Measurements from ENCODE around the gene PIK3C2G.

The PIK3C2G gene

GRCh38 chr12:18436170-18436569 is 174.9 kb downstream of the PIK3C2G start:
- Histone ChIP-seq H3K4me1 (ENCODE audit: control insufficient read depth, low read length) (no peaks in the 10 kb centered on the region), H3K27me3 (ENCODE audit: control insufficient read depth, low read length) (no peaks in the 10 kb centered on the region), H3F3A (ENCODE audit: control insufficient read depth, insufficient read depth) (no peaks in the 10 kb centered on the region), H3K27ac (ENCODE audit: low read depth, low read length) (no peak overlapping the region), H4K20me1 (ENCODE audit: control insufficient read depth, insufficient read depth, low read depth, low read length) (no peaks in the 10 kb centered on the region), H3K9me3 (ENCODE audit: control insufficient read depth, insufficient read depth, low read length) (no peaks in the 10 kb centered on the region), H3K36me3 (ENCODE audit: control insufficient read depth, low read length) (no peaks in the 10 kb centered on the region), H3K4me2 (ENCODE audit: low read length) (no peak overlapping the region), H3K9me2 (replicated peaks; ENCODE audit: control insufficient read depth, low read length) (no peaks in the 10 kb centered on the region; the same call in 1 of the 2 replicates), H3K4me3 (ENCODE audit: low read length) (no peak overlapping the region), H3K79me2 (ENCODE audit: control insufficient read depth, low read length) (no peaks in the 10 kb centered on the region)
- no peak for TF ChIP-seq EZH2phosphoT487 (IDR thresholded peaks at IDR 0.05; ENCODE audit: borderline replicate concordance, low read length)
- no peak for TF ChIP-seq CTCF (IDR thresholded peaks at IDR 0.05; ENCODE audit: low read depth, low read length, poor library complexity, severe bottlenecking)

- Histone ChIP-seq H3K79me2 (ENCODE audit: control insufficient read depth, low read length) (no peaks in the 10 kb centered on the region), H3K27ac (ENCODE audit: low read depth, low read length) (no peak overlapping the region), H3K9me2 (replicated peaks; ENCODE audit: control insufficient read depth, low read length) (no peaks in the 10 kb centered on the region; the same call in 1 of the 2 replicates), H4K20me1 (ENCODE audit: control insufficient read depth, insufficient read depth, low read depth, low read length) (no peaks in the 10 kb centered on the region), H3K4me1 (ENCODE audit: control insufficient read depth, low read length) (no peaks in the 10 kb centered on the region), H3K36me3 (ENCODE audit: control insufficient read depth, low read length) (no peaks in the 10 kb centered on the region), H3K4me3 (ENCODE audit: low read length) (no peak overlapping the region), H3K4me2 (ENCODE audit: low read length) (no peak overlapping the region), H3F3A (ENCODE audit: control insufficient read depth, insufficient read depth) (no peaks in the 10 kb centered on the region), H3K27me3 (ENCODE audit: control insufficient read depth, low read length) (no peaks in the 10 kb centered on the region), H3K9me3 (ENCODE audit: control insufficient read depth, insufficient read depth, low read length) (no peaks in the 10 kb centered on the region)
- TF ChIP-seq CTCF (IDR thresholded peaks at IDR 0.05; ENCODE audit: low read depth, low read length, poor library complexity, severe bottlenecking) (no peak), EZH2phosphoT487 (IDR thresholded peaks at IDR 0.05; ENCODE audit: borderline replicate concordance, low read length) (no peak)
Observed at GRCh38 chr12:18439541-18439940, 178.2 kb downstream of the PIK3C2G start.

GRCh38 chr12:18443768-18444437 is 182.6 kb downstream of the PIK3C2G start:
- Histone ChIP-seq H3K9me3 (ENCODE audit: control insufficient read depth, insufficient read depth, low read length) (no peaks in the 10 kb centered on the region), H3K36me3 (ENCODE audit: control insufficient read depth, low read length) (no peaks in the 10 kb centered on the region), H3K4me3 (ENCODE audit: low read length) (no peak overlapping the region), H3K4me1 (ENCODE audit: control insufficient read depth, low read length) (no peaks in the 10 kb centered on the region), H3F3A (ENCODE audit: control insufficient read depth, insufficient read depth) (no peaks in the 10 kb centered on the region), H4K20me1 (ENCODE audit: control insufficient read depth, insufficient read depth, low read depth, low read length) (no peaks in the 10 kb centered on the region), H3K27me3 (ENCODE audit: control insufficient read depth, low read length) (no peaks in the 10 kb centered on the region), H3K27ac (ENCODE audit: low read depth, low read length) (no peak overlapping the region), H3K79me2 (ENCODE audit: control insufficient read depth, low read length) (no peaks in the 10 kb centered on the region), H3K9me2 (replicated peaks; ENCODE audit: control insufficient read depth, low read length) (no peaks in the 10 kb centered on the region), H3K4me2 (ENCODE audit: low read length) (no peak overlapping the region)
- TF ChIP-seq CTCF (IDR thresholded peaks at IDR 0.05; ENCODE audit: low read depth, low read length, poor library complexity, severe bottlenecking) (no peak), EZH2phosphoT487 (IDR thresholded peaks at IDR 0.05; ENCODE audit: borderline replicate concordance, low read length) (no peak)
